SK-N-SH (cell line): ENCODE data around the gene IKZF4. TPM values are rescaled to one million over a fixed set of nuclear protein-coding genes. Genes with fewer than 3 reads are reported as not detected.

Source experiments
- CTCF ChIA-PET: fragments of 300-600, 350-600 bp; formaldehyde crosslinking; extraction: SDS; loops from one replicate; lab custom pipeline; 2021; lab: Yijun Ruan, JAX
- POLR2A ChIA-PET: fragments of 350-600 bp; sonication (Branson Sonifier 250); formaldehyde crosslinking; extraction: SDS; loops from one replicate; lab custom pipeline; 2020; ENCODE audit warnings: antibody characterized with exemption, inconsistent platforms; lab: Yijun Ruan, JAX
- DNase-seq: peaks from one replicate; pipeline ENCODE4 v3.0.0; 2012
- H2AFZ ChIP-seq: fragments of 200-600 bp; sonication (generic); 2 replicates; pipeline ENCODE4 v1.8.1; 2016; ENCODE audit warnings: antibody characterized with exemption, mild to moderate bottlenecking, low read depth
- H3F3A ChIP-seq: fragments of 200-600 bp; sonication (generic); replicated peaks from 2 replicates; pipeline ENCODE3; 2016; ENCODE audit warnings: antibody characterized with exemption, mild to moderate bottlenecking; ENCODE audit not compliant: insufficient read depth
- H3K27ac ChIP-seq, 2 experiments: fragments of 200-500 bp in 1 of 2; fragments of 200-600 bp in 1 of 2; sonication (Bioruptor generic) in 1 of 2; sonication (generic), shearing (Covaris generic) in 1 of 2; 2 replicates each; pipeline versions ENCODE4 v1.5.1 to v1.6.1; 2014 to 2016; ENCODE audit warnings: low read depth in 2 of 2, inconsistent platforms in 1 of 2, low read length in 1 of 2, mild to moderate bottlenecking in 1 of 2, mixed read lengths in 1 of 2
- H3K27me3 ChIP-seq: fragments of 200-600 bp; sonication (generic), shearing (Covaris generic); 2 replicates; pipeline ENCODE4 v1.6.1; 2016; ENCODE audit warnings: mixed run types; ENCODE audit not compliant: insufficient read depth
- H3K36me3 ChIP-seq, 2 experiments: fragments of 200-500 bp in 1 of 2; fragments of 200-600 bp in 1 of 2; sonication (Bioruptor generic) in 1 of 2; sonication (generic) in 1 of 2; replicated peaks in 1 of 2; 2 replicates each; pipeline versions ENCODE3 to v1.5.1; 2014 to 2016; ENCODE audit warnings: low read length in 1 of 2, mild to moderate bottlenecking in 1 of 2; ENCODE audit not compliant: insufficient read depth in 2 of 2, control insufficient read depth in 1 of 2
- H3K4me1 ChIP-seq, 2 experiments: fragments of 200-500 bp in 1 of 2; fragments of 200-600 bp in 1 of 2; sonication (Bioruptor generic) in 1 of 2; sonication (generic), shearing (Covaris generic) in 1 of 2; 2 replicates each; pipeline versions ENCODE4 v1.5.1 to v1.6.1; 2014 to 2016; ENCODE audit warnings: low read depth in 1 of 2, low read length in 1 of 2, mixed run types in 1 of 2; ENCODE audit not compliant: insufficient read depth in 2 of 2, control insufficient read depth in 1 of 2
- H3K4me2 ChIP-seq: fragments of 200-600 bp; sonication (generic), shearing (Covaris generic); 2 replicates; pipeline ENCODE4 v1.6.1; 2017; ENCODE audit warnings: mixed run types
- H3K4me3 ChIP-seq, 2 experiments: fragments of 200-500 bp in 1 of 2; fragments of 200-600 bp in 1 of 2; sonication (Bioruptor generic) in 1 of 2; sonication (generic), shearing (Covaris generic) in 1 of 2; 2 replicates each; pipeline versions ENCODE4 v1.5.1 to v1.8.1; 2014 to 2016; ENCODE audit warnings: low read depth in 2 of 2, inconsistent platforms in 1 of 2, low read length in 1 of 2, mild to moderate bottlenecking in 1 of 2, mixed read lengths in 1 of 2, moderate library complexity in 1 of 2
- H3K79me2 ChIP-seq: fragments of 200-600 bp; sonication (generic); 2 replicates; pipeline ENCODE4 v1.8.1; 2017; ENCODE audit warnings: mild to moderate bottlenecking; ENCODE audit not compliant: insufficient read depth
- H3K9ac ChIP-seq: fragments of 200-600 bp; sonication (generic); 2 replicates; pipeline ENCODE4 v1.6.1; 2017; ENCODE audit warnings: mixed run types
- H3K9me2 ChIP-seq: fragments of 200-600 bp; sonication (generic); 2 replicates; pipeline ENCODE4 v1.6.1; 2017; ENCODE audit warnings: mixed run types
- H3K9me3 ChIP-seq: fragments of 200-600 bp; sonication (generic); 2 replicates; pipeline ENCODE4 v1.6.1; 2017; ENCODE audit warnings: mixed run types, mild to moderate bottlenecking, moderate library complexity
- H4K20me1 ChIP-seq: fragments of 200-600 bp; sonication (generic); 2 replicates; pipeline ENCODE4 v1.6.1; 2017; ENCODE audit warnings: mild to moderate bottlenecking, mixed run types; ENCODE audit not compliant: insufficient read depth
- EZH2phosphoT487 ChIP-seq: fragments of 200-600 bp; sonication (generic); IDR thresholded peaks from 2 replicates; pipeline ENCODE4 v1.6.1; 2017; ENCODE audit warnings: low read depth, mixed run types, mild to moderate bottlenecking, antibody characterized with exemption, moderate library complexity, borderline replicate concordance
- FOXM1 ChIP-seq: IDR thresholded peaks from 2 replicates; pipeline ENCODE4 v1.4.0; 2012; ENCODE audit warnings: low read depth, mild to moderate bottlenecking
- NRF1 ChIP-seq: IDR thresholded peaks from 2 replicates; pipeline ENCODE4 v1.6.1; 2012; ENCODE audit warnings: low read depth, mild to moderate bottlenecking, low read length
- WGBS: methylation state at CpG from one replicate; pipeline ENCODE4 v1.1.6; 2017; ENCODE audit warnings: low lambda C conversion rate; 5-methylcytosine and 5-hydroxymethylcytosine counted together
- polyA plus RNA-seq, 3 experiments: library from polyadenylated mRNA; depleted of rRNA; stranded (reverse); fragments of >200 nt; gene quantifications; 2 replicates each; pipeline ENCODE4 v1.2.3, GENCODE V29; 2012
- TF ChIP-seq, protein P1 (sequence below): IDR thresholded peaks from 2 replicates; pipeline ENCODE4 v1.4.0; 2012; ENCODE audit warnings: low read depth, borderline replicate concordance
- TF ChIP-seq, protein P2 (sequence below): IDR thresholded peaks from 2 replicates; pipeline ENCODE4; 2012
- TF ChIP-seq, protein P3 (sequence below): fragments of 150-350 bp; IDR thresholded peaks from 2 replicates; pipeline ENCODE4 v1.6.1; 2017; ENCODE audit warnings: antibody characterized with exemption, low read length, low read depth, borderline replicate concordance
- TF ChIP-seq, protein P4 (sequence below): IDR thresholded peaks from 2 replicates; pipeline ENCODE4 v1.4.0; 2012; ENCODE audit warnings: low read depth, borderline replicate concordance

The IKZF4 gene
- polyA plus RNA-seq, 1 of the 3 experiments (the other 2 are of a cell fraction), result 3.9 TPM

DNA sequence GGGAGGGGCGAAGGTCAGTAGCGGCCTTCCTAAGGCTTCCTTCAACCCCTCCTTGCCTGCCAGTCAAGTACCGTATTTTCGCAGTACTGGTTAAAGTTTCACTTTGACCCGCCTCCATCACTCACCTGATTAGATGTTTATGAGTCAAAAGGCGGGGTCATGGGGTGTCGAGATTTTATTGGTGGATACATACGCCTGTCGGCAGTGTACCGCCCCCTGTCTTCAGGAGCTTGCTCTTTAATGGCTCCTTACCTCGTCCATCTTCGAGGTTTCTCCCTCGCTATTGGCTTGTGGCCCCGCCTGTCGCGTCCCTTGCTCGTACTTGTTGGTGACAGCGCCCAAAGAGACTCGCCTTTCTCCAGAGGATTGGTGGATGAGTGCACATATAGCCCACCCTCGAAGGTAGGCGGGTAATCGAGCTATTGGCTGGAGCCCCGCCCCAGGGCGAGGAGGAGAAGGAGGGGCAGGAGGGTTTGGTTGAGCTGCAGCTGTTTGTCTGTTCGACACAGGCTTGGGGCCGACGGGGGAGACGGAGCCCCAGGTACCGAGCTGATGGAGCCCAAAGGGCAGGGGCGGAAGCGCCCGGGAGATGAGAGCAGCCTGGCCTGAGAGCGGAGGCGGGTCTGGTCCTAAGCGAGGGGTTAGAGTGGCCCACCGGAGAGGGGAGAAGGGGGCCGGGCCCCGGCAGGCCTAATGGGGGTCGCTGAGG, 47.1 kb upstream of the IKZF4 start, which contains the start of gene RAB5B (continued):
- TF ChIP-seq, protein P1, sequence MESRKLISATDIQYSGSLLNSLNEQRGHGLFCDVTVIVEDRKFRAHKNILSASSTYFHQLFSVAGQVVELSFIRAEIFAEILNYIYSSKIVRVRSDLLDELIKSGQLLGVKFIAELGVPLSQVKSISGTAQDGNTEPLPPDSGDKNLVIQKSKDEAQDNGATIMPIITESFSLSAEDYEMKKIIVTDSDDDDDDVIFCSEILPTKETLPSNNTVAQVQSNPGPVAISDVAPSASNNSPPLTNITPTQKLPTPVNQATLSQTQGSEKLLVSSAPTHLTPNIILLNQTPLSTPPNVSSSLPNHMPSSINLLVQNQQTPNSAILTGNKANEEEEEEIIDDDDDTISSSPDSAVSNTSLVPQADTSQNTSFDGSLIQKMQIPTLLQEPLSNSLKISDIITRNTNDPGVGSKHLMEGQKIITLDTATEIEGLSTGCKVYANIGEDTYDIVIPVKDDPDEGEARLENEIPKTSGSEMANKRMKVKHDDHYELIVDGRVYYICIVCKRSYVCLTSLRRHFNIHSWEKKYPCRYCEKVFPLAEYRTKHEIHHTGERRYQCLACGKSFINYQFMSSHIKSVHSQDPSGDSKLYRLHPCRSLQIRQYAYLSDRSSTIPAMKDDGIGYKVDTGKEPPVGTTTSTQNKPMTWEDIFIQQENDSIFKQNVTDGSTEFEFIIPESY, result peak; percentile 84; the same call in 1 of the 2 replicates
- TF ChIP-seq EZH2phosphoT487 (no peak), FOXM1 (no peak)
- TF ChIP-seq, protein P2, sequence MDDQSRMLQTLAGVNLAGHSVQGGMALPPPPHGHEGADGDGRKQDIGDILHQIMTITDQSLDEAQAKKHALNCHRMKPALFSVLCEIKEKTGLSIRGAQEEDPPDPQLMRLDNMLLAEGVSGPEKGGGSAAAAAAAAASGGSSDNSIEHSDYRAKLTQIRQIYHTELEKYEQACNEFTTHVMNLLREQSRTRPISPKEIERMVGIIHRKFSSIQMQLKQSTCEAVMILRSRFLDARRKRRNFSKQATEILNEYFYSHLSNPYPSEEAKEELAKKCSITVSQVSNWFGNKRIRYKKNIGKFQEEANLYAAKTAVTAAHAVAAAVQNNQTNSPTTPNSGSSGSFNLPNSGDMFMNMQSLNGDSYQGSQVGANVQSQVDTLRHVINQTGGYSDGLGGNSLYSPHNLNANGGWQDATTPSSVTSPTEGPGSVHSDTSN, result peak; percentile 100
- TF ChIP-seq, protein P3, sequence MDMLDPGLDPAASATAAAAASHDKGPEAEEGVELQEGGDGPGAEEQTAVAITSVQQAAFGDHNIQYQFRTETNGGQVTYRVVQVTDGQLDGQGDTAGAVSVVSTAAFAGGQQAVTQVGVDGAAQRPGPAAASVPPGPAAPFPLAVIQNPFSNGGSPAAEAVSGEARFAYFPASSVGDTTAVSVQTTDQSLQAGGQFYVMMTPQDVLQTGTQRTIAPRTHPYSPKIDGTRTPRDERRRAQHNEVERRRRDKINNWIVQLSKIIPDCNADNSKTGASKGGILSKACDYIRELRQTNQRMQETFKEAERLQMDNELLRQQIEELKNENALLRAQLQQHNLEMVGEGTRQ, result no peak
- TF ChIP-seq, protein P4, sequence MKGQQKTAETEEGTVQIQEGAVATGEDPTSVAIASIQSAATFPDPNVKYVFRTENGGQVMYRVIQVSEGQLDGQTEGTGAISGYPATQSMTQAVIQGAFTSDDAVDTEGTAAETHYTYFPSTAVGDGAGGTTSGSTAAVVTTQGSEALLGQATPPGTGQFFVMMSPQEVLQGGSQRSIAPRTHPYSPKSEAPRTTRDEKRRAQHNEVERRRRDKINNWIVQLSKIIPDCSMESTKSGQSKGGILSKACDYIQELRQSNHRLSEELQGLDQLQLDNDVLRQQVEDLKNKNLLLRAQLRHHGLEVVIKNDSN, result peak; percentile 59; the same call in 1 of the 2 replicates

DNA sequence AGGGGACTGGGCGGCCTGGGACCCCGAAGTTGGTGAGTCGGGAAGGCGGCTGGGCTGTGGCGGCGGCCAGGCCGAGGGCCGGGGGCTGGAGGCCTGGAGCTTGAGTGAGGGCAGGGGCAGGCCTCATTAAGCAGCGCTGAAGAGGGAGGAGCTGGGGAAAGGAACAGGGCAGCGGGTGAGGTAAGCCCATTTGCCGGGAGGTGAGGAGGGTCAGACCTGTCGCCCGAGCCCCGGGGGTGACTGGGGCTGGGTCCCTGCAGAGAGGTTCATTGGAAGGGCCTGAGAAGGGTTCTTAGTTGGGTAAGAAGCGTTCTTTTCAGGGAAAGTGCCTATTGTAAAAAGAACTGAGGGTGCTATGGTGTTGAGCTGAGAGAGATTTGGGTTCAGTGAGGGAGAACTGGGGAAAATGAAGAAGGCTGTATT, 46.5 kb upstream of the IKZF4 start:
- H3K9ac ChIP-seq, result peak overlapping the region; percentile 91
- peaks cover 55% of the 10 kb centered on the region for H3K79me2 ChIP-seq
- ChIA-PET POLR2A (interaction anchor here (0.8 to 2.1 kb wide), 13 partner anchors 8 to 326 kb away, joined by 3 to 15 read pairs (median 4); partner anchors contain the start of genes CS, DNAJC14, IKZF4 and ORMDL2), CTCF (interaction anchor here (0.6 to 2.8 kb wide), 12 partner anchors 10 to 294 kb away, joined by 3 to 28 read pairs (median 4); partner anchors contain the start of genes CD63 and SUOX)
- no peaks in the 10 kb centered on the region for H3K27me3 ChIP-seq
- H3K4me3 ChIP-seq, result peak overlapping the region; percentile 69 to 94
- under 1% methylated on average over 15 of the region's 15 CpGs for WGBS
- no peak for TF ChIP-seq NRF1
- H2AFZ ChIP-seq, result peak overlapping the region; percentile 53; the same call in 1 of the 2 replicates
- peaks cover 18% of the 10 kb centered on the region for H3F3A ChIP-seq
- H3K27ac ChIP-seq, result peak overlapping the region; percentile 79 to 83
- H3K9me3 ChIP-seq, result no peaks in the 10 kb centered on the region
- H4K20me1 ChIP-seq, result no peaks in the 10 kb centered on the region
- no peaks in the 10 kb centered on the region for H3K9me2 ChIP-seq
- peaks cover 7% of the 10 kb centered on the region in 2 experiments; a peak in 3 of 4 replicates for H3K4me1 ChIP-seq
- peak overlapping the region; percentile 85 for H3K4me2 ChIP-seq
- DNase-seq, result peak; percentile 65
- H3K36me3 ChIP-seq, result peaks cover 13 to 22% of the 10 kb centered on the region in 2 experiments
